SKM-1 (cell line): Measurements from ENCODE around the gene CTDSP1.

ENCODE experiments used
- DNase-seq: peaks from one replicate; lab custom pipeline; 2025; ENCODE audit not compliant: unreplicated experiment; lab: John Stamatoyannopoulos, UW

Gene CTDSP1

DNA sequence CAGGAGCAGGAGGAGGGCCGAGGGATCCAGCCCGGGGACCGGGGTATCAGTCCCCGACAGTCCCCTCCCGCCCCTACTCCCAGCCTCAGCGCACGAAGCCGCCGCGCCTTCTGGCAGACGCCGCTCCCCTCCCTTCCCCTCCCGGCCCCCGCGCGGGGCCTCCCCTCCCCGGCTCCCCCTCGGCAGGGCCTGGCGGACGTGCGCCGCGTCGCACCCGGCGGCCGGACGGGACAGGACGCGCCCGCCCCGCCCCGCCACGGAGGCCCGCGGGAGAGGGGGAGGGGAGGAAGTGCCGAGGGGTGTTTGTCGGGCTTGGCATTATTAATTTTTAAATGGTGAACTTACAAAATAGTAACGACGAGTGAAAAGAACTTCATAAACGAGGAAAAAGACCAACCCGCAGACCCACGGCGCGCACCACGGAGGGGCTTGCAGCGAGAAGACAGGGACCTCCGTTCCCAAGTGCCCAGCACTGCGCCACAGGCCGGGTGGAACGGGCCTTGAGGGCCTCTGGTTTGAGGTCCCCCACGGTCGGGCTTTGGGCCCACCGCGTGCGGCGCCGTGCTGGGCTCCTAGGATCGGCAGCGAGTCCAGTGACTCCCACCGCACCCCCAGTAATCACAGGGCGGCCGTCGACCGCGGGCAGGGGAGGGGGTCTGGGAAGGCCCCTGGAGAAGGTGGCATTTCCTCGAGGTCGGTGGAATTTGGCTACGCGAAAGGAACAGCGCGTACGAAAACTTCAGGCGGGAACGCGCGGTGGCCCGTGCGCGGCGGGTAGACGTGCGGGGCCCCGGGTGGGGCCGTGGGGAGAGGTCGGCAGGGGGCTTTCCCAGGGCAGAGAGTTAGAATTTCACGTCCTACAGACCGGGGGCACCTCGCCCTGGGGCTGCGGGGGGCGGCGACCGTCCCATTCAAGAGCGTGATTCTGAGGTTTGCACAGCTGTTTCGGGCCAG lies 954 bp upstream of the CTDSP1 start:
- no peak for DNase-seq

DNA sequence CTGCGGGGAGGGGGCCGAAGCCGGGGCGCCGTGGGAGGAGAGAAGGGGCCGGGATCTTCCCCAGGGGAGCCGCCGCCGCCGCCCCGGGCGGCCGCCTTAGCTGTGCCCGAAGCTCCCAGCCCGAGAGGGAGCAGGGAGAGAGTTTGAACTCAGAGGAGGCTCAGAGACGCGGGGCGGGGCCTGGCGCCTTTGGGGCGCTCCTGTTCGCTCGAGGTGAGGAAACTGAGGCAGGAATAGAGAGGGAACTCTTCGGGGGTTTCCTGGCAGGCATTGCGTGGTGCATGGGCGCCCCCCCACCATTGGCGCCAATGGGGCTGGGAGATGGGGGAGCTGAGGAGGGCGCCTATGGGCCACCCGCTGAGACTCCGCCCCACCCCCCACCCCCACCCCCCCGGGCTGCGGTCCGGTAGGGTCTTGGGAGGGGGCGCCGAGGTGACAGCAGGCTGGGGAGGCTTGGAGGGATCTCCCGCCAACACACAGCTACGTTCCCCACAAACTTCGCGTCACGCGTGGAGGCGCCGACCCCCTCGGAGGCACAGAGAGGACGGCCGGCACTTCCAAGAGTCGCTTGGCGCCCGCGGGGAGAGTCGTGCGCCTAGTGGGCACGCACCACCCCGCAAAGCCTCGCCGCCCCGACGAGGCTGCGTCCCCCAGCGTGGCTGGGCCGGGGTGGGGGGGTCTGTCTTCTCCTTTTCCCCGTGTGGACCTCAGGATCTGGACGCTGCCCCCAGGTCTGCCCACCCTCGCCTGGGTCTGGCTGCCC lies 680 bp downstream of the CTDSP1 start:
- DNase-seq, result no peak

DNA sequence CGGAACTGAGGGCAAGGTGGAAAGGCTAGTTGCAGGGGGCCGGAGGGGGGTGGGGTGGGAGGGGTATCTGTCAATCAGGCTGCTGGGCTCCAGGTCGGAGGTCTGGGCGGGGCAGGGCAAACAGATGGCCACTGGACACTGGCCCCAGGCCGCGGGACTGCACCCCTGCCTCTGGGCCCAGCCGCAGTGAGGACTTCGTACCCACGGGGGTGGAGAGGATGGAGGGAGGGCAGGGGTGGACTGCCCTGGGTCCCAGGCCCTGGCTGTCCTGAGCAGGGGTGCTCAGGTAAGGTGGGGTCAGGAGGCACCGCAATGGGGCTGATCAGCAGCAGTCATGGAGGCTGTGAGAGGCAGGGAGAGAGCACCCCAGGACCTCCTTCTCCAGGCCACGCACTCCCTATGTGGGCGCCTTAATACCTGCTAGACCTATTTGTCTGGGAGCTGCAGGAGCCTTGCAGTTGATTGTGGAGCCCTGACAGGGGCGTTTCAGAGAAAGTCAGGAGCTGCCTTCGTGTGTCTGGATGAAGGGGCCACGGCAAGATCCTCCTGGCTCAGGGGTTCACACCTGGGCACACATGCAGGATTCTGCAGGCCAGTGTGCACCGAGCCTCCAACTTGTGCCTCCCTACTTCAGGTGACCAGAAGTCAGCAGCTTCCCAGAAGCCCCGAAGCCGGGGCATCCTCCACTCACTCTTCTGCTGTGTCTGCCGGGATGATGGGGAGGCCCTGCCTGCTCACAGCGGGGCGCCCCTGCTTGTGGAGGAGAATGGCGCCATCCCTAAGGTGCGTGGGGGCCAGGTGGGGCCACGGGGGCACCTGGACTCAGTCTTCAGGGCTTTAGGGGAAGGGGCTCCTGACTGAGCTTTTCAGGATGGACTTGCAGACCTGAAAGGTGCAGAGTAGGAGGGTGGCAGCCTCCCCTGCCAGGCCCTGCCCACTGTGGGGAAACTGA lies 1.5 kb downstream of the CTDSP1 start:
- no peak for DNase-seq

DNA sequence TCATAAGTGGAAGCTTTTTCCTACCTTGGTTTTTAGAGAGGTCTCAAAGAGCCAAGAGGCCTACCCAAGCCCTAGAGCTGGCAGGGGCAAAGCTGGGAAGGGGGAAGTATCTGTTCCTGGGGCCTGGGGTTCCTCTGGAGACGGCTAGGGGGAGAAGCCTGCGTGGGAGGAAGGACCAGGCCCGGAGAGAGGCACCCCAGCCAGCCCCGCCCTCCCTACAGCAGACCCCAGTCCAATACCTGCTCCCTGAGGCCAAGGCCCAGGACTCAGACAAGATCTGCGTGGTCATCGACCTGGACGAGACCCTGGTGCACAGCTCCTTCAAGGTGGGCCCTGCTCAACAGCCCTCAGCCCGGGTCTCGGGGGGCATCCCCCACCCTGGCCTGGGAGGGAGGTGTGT lies 2.2 kb downstream of the CTDSP1 start:
- no peak for DNase-seq

DNA sequence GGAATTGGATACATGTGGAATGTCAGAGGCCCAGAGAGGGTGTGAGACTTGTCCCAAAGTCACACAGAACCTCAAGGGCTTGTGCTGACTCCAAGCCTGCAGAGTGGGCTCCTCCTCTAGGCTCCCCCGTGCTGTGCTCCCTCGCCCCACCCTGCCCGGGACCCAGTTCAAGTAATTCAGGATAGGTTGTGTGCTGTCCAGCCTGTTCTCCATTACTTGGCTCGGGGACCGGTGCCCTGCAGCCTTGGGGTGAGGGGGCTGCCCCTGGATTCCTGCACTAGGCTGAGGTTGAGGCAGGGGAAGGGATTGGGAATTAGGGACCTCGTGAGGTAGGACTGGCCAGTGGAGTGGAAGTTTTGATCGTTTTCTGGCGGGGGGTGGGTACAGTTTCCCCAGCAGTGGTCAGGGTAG lies 2.8 kb downstream of the CTDSP1 start:
- no peak for DNase-seq

DNA sequence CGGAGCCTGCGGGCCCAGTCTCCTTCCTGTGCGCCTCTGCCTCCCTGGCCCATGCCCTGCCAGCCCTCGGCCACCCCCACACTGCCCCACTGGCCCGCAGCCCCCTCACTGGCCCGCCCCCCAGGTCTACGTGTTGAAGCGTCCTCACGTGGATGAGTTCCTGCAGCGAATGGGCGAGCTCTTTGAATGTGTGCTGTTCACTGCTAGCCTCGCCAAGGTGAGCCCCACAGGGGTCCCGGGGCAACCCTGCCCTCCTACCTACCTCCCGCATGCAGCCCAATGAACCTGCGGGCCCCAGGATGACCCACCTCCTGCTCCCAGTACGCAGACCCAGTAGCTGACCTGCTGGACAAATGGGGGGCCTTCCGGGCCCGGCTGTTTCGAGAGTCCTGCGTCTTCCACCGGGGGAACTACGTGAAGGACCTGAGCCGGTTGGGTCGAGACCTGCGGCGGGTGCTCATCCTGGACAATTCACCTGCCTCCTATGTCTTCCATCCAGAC lies 3.3 kb downstream of the CTDSP1 start:
- DNase-seq, result no peak

DNA sequence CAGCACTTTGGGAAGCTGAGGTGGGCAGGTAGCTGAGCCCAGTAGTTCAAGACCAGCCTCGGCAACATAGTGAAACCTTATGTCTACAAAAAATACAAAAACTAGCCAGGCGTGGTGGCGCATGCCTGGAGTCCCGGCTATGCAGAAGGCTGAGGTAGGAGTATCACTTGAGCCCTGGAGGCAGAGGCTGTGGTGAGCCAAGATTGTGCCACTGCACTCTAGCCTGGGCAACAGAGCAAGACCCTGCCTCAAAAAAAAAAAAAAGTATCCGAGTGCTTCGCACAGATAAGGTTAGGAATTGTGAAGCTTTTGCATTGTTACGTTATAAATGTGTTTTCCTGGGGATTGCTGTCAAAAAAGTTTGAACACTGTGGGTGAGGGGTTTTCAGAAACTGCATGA lies 4.1 kb downstream of the CTDSP1 start:
- no peak for DNase-seq

DNA sequence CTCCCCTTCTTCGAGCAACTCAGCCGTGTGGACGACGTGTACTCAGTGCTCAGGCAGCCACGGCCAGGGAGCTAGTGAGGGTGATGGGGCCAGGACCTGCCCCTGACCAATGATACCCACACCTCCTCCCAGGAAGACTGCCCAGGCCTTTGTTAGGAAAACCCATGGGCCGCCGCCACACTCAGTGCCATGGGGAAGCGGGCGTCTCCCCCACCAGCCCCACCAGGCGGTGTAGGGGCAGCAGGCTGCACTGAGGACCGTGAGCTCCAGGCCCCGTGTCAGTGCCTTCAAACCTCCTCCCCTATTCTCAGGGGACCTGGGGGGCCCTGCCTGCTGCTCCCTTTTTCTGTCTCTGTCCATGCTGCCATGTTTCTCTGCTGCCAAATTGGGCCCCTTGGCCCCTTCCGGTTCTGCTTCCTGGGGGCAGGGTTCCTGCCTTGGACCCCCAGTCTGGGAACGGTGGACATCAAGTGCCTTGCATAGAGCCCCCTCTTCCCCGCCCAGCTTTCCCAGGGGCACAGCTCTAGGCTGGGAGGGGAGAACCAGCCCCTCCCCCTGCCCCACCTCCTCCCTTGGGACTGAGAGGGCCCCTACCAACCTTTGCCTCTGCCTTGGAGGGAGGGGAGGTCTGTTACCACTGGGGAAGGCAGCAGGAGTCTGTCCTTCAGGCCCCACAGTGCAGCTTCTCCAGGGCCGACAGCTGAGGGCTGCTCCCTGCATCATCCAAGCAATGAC lies 4.8 kb downstream of the CTDSP1 start:
- no peak for DNase-seq

DNA sequence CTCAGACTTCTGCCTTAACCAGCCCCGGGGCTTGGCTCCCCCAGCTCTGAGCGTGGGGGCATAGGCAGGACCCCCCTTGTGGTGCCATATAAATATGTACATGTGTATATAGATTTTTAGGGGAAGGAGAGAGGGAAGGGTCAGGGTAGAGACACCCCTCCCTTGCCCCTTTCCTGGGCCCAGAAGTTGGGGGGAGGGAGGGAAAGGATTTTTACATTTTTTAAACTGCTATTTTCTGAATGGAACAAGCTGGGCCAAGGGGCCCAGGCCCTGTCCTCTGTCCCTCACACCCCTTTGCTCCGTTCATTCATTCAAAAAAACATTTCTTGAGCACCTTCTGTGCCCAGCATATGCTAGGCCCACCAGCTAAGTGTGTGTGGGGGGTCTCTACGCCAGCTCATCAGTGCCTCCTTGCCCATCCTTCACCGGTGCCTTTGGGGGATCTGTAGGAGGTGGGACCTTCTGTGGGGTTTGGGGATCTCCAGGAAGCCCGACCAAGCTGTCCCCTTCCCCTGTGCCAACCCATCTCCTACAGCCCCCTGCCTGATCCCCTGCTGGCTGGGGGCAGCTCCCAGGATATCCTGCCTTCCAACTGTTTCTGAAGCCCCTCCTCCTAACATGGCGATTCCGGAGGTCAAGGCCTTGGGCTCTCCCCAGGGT lies 5.5 kb downstream of the CTDSP1 start:
- no peak for DNase-seq

DNA sequence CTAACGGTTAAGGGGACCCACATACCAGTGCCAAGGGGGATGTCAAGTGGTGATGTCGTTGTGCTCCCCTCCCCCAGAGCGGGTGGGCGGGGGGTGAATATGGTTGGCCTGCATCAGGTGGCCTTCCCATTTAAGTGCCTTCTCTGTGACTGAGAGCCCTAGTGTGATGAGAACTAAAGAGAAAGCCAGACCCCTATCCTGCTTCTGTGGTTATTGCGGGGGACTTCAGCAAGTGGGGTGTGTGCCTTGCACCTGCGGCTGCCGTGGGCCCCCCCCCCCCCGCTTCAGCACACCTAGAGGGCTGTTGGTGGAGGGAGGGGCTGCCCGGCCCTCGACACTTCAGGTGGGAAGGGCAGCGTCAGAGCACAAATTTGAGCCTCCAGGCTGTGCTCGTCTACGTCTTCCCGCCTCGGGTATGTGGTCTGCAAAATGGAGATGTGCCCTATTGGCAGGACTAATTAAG lies 6.1 kb downstream of the CTDSP1 start:
- DNase-seq, result no peak

DNA sequence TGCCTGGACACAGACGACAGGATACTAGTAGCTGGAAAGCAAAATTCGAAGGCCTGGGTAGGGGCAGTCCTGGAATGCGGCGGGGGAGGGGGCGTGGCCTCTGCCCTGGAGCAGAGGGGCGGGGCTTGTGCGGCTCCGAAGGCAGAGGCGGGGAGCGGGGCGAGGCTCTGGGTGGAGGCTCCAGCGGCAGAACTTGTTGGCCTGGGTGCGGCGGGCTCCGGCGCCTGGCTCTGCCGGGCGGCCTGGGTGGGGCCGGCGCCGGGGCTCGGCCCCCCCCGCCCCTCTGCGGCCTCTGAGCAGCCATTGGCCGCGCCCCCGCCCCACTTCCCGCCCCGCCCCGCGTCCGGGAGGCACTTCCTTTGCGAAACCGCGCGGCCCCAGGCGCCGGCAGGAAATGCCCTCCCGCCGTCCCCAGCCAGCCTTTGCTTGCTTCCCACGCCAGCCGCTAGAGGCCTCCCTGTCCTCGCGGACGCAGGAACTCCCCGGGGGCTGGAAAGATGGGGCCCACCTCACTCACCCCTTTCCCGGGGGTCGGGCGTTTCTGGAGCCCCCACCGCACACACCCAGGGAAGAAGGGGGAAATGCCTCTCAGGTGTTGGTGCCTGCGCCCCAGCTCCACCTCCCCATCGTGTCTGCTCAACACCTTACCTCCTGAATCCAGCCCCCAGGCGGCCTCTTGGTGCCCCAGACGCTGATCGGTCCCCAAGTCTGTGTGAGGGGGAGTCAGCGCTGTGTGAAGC lies 6.7 kb downstream of the CTDSP1 start:
- peak; percentile 99 for DNase-seq

DNA sequence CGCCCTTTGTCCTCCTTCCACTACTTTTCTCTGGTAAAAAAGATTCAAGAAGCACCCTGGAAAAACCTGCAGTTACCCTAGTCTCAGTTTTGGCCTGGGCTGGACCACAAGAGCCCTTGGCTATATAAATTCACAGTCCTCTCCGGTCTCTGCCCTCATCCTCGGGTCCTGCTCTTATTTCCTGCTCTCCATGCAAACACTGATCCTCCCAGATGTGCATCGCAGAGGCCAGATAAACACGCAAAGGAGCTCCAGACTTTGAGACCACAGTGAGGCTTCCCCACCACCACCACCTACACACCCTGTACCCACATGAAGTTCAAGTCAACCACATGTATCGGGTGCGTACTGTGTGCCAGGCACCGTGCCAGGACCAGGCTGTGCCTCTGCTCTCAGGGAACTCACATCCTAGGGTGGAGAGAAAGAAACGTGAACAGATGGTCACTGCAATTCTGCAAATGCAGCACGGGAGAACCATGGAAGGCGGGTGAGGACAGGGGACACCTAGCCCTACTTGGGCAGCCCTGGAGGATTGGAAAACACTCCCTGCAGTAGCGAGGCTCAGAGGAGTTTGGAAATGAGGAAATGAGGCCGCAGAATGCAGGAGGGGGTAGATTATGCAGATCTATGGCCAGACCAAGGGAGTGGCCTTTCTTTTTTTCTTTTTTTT lies 7.4 kb downstream of the CTDSP1 start:
- DNase-seq, result peak; percentile 36

DNA sequence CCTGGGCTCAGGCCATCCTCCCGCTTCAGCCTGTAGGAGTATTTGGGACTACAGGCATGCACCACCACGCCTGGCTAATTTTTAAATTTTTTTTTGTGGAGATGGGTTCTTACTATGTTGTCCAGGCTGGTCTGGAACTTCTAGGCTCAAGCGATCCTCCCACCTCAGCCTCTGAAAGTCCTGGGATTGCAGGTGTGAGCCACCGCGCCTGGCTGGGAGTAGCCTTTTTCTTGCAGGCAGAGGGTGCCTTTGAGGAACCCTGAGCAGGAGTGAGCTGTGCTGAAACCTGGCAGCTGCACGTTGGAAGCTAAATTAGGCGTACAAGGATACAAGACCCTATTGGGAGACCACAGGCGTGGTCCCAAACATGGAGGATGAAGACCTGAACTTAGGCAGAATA lies 8.0 kb downstream of the CTDSP1 start:
- DNase-seq, result no peak

DNA sequence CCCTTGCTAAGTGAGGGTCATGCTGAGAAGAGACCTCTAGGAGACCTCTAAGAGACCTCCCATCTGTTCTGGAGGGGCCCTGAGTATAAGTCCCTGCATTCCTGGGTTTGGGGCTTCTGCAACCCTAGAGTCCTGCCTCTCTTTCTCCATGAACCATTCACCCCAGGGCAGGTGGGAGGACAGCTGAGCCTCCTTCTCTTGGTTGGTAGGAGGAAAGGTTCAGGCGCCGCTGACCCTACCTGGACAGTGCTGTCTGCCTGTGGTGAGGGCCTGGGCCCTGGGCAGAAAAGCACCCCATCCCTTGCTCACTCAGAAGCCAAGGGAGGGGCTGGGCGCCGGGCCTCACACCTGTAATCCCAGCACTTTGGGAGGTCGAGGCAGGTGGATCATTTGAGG lies 18.7 kb downstream of the CTDSP1 start:
- no peak for DNase-seq

DNA sequence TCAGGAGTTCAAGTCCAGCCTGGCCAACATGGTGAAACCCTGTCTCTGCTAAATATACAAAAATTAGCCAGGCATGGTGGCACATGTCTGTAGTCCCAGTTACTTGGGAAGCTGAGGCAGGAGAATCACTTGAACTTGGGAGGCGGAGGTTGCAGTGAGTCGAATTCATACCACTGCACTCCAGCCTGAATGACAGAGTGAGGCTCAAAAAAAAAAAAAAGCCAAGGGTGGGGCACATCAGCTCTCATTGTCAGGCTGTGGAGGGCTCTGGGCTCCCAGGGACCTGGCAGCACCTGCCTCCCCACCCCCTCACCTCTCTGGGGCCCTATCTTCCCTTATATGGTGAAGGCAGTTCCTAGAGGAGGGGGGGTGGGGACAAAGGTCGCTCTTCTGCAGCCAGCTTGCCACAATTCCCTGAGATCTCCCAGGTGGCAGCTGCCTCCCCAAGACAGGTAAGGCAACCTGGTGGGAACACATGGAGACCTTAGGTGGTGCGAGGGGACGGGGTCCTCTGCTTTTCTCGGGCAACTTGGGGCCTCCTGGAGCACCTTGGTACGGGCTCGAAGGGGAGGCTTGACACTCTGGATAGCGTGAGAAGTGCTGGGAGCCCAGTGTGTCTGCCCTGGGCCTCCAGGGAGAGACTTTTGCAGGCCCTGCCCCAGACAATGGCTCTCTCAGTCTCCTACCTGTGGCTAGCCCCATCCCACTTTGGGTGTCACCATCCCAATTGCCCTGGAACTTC lies 19.2 kb downstream of the CTDSP1 start, which contains the start of gene VIL1:
Gene VIL1 (plus strand): TSS at position 407 of the 742 bp plus-strand sequence. CDS start 4,656 bp downstream, outside the sequence.
- no peak for DNase-seq

DNA sequence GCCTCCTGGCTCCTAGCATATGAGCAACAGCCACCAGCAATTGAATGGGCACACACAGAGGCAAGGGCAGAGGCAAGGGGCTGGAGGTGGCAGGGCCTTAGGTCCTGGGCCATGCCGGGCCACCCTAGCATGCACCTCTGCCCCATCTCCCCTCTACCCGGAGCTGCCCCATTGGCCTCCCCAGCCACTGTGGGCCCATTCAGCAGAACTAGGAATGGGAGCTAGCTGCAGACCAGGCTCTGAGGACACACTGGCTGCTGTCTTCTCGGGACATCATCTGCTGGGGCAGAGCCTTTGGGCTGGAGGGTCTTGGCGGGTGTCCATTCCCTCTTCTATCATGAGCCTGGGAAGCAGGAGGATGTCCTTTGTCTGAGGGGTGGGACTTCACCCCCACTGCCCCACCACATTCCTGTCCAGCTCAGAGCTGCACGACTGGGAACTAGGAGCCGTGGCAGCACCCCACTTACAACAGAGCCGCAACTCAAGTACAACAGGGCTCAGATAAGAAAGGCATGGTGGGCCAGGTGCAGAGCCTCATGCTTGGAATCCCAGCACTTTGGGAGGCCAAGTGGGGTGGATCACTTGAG lies 20.1 kb downstream of the CTDSP1 start:
- DNase-seq, result no peak

DNA sequence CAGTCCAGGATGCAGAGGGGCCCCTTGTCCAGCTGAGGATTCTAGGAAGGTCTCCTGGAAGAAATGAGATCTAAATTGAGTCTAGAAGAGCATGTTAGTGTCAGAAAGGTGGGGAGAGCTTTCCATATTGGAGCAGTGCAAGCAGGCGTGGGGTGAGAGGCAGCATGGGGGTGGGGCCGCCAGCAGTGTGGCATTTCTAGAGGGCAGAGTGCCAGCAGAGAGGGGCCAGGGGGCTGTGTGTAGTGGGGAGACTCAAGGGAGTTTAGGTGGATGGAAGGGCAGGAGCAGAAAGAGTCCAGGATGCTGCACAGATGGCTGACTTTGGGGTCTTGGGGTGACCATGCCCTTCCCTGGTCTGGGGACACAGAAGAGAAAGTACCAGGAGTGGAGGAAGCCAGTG lies 21.4 kb downstream of the CTDSP1 start:
- no peak for DNase-seq
